SK-N-SH treated with all-trans-retinoic acid at 6 μM for 48 hours (cell line): ENCODE data around the gene MRAP.

Experiments used
- ATAC-seq: fragments of 200-7000 bp; cut with Tn5 transposase; 3 replicates; pipeline ENCODE4 v1.9.1; 2020; ENCODE audit warnings: mild to moderate bottlenecking, moderate library complexity
- ARNTL ChIP-seq: fragments of 450-650 bp; formaldehyde crosslinking; IDR thresholded peaks from 2 replicates; pipeline ENCODE4 v1.5.0; 2020; ENCODE audit warnings: low read depth, mild to moderate bottlenecking, moderate library complexity, borderline replicate concordance
- BACH2 ChIP-seq: fragments of 250-450 bp; sonication (Bioruptor Pico); IDR thresholded peaks from 2 replicates; pipeline ENCODE4 v1.9.0; 2021; ENCODE audit warnings: mild to moderate bottlenecking, borderline replicate concordance
- ESRRG ChIP-seq: fragments of 250-450 bp; sonication (Bioruptor Pico); IDR thresholded peaks from 2 replicates; pipeline ENCODE4 v1.6.1; 2021; ENCODE audit warnings: mild to moderate bottlenecking
- GLIS3 ChIP-seq: fragments of 250-450 bp; sonication (Bioruptor Pico); IDR thresholded peaks from 2 replicates; pipeline ENCODE4 v1.5.0; 2020; ENCODE audit warnings: mild to moderate bottlenecking, moderate library complexity
- ISL1 ChIP-seq: fragments of 250-450 bp; sonication (Bioruptor Pico); IDR thresholded peaks from 2 replicates; pipeline ENCODE4 v2.1.2; 2022; ENCODE audit warnings: mild to moderate bottlenecking, moderate library complexity
- OSR1 ChIP-seq: fragments of 250-450 bp; sonication (Bioruptor Pico); IDR thresholded peaks from 2 replicates; pipeline ENCODE4 v1.8.0; 2022; ENCODE audit warnings: moderate library complexity, mild to moderate bottlenecking, inconsistent platforms
- POU6F1 ChIP-seq: fragments of 250-450 bp; sonication (Bioruptor Pico); IDR thresholded peaks from 2 replicates; pipeline ENCODE4 v1.8.0; 2021; ENCODE audit warnings: low read depth, mild to moderate bottlenecking, moderate library complexity, borderline replicate concordance
- PPARA ChIP-seq: fragments of 250-450 bp; sonication (Bioruptor Pico); IDR thresholded peaks from 2 replicates; pipeline ENCODE4 v1.5.0; 2020; ENCODE audit warnings: mild to moderate bottlenecking, borderline replicate concordance
- RARB ChIP-seq: fragments of 250-450 bp; sonication (Bioruptor Pico); IDR thresholded peaks from 2 replicates; pipeline ENCODE4 v1.8.0; 2021; ENCODE audit warnings: mild to moderate bottlenecking, moderate library complexity
- SNAI2 ChIP-seq: fragments of 250-450 bp; sonication (Bioruptor Pico); IDR thresholded peaks from 2 replicates; pipeline ENCODE4 v1.5.0; 2020; ENCODE audit warnings: mild to moderate bottlenecking, moderate library complexity
- TCF4 ChIP-seq: fragments of 250-450 bp; sonication (Bioruptor Pico); IDR thresholded peaks from 2 replicates; pipeline ENCODE4 v1.8.0; 2021; ENCODE audit warnings: mild to moderate bottlenecking, moderate library complexity, borderline replicate concordance
- TOX ChIP-seq: fragments of 250-450 bp; sonication (Bioruptor Pico); IDR thresholded peaks from 2 replicates; pipeline ENCODE4 v1.8.0; 2021; ENCODE audit warnings: mild to moderate bottlenecking, moderate library complexity, borderline replicate concordance
- TSHZ2 ChIP-seq: fragments of 250-450 bp; sonication (Bioruptor Pico); IDR thresholded peaks from 2 replicates; pipeline ENCODE4 v1.5.0; 2020; ENCODE audit warnings: mild to moderate bottlenecking, moderate library complexity
- ZC3H10 ChIP-seq: fragments of 250-450 bp; sonication (Bioruptor Pico); IDR thresholded peaks from 2 replicates; pipeline ENCODE4 v1.5.1; 2021; ENCODE audit warnings: mild to moderate bottlenecking, moderate library complexity
- ZFP3 ChIP-seq: fragments of 250-450 bp; sonication (Bioruptor Pico); IDR thresholded peaks from 2 replicates; pipeline ENCODE4 v1.5.0; 2020; ENCODE audit warnings: mild to moderate bottlenecking, moderate library complexity
- ZFP30 ChIP-seq: fragments of 450-650 bp; formaldehyde crosslinking; IDR thresholded peaks from 2 replicates; pipeline ENCODE4 v1.5.0; 2022; ENCODE audit warnings: mild to moderate bottlenecking, moderate library complexity
- ZNF565 ChIP-seq: fragments of 450-650 bp; formaldehyde crosslinking; conservative IDR thresholded peaks from 2 replicates; pipeline ENCODE4 v1.5.0; 2020; ENCODE audit warnings: low read depth, mild to moderate bottlenecking, moderate library complexity
- ZNF70 ChIP-seq: fragments of 450-650 bp; formaldehyde crosslinking; IDR thresholded peaks from 2 replicates; pipeline ENCODE4 v1.5.0; 2020; ENCODE audit warnings: mild to moderate bottlenecking, moderate library complexity
- TF ChIP-seq, protein P1 (sequence below): fragments of 250-450 bp; sonication (Bioruptor Pico); IDR thresholded peaks from 2 replicates; pipeline ENCODE4 v1.5.1; 2020; ENCODE audit warnings: low read depth, mild to moderate bottlenecking, moderate library complexity
- TF ChIP-seq, protein P2 (sequence below): fragments of 250-450 bp; sonication (Bioruptor Pico); IDR thresholded peaks from 2 replicates; pipeline ENCODE4 v1.5.1; 2021; ENCODE audit warnings: mild to moderate bottlenecking, moderate library complexity

Gene MRAP

DNA sequence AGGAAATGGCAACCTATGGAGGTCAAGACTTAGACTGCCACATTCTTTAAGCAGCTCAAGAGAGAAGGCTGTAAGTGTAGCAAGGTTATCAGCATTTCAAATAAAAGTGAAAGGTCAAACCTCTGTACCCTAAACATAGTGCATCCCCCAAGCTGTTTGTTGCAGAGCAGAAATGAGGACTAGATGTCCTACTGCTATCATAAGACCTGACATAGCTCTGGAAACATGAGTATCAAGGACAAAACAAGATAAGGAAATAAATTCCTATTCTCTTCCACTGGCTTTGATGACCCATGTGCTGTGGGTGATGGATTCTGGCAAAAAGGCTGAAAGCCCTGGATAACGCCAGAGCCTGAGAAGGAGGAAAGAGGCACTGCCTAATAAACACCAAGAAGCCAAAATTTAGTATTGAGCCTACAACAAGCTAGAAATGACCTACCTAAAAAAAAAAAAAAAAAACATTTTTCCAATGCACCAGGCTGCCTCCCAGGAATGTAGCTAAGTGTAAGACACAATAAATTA, 58.3 kb downstream of the MRAP start:
- TF ChIP-seq TSHZ2 (CRISPR knock-in tag), result no peak
- no peak for TF ChIP-seq ZC3H10 (CRISPR knock-in tag)
- no peak for TF ChIP-seq ISL1 (CRISPR knock-in tag)
- no peak for TF ChIP-seq OSR1 (CRISPR knock-in tag)
- no peak for TF ChIP-seq TOX (CRISPR knock-in tag)
- TF ChIP-seq GLIS3 (CRISPR knock-in tag), result no peak
- TF ChIP-seq, protein P1, sequence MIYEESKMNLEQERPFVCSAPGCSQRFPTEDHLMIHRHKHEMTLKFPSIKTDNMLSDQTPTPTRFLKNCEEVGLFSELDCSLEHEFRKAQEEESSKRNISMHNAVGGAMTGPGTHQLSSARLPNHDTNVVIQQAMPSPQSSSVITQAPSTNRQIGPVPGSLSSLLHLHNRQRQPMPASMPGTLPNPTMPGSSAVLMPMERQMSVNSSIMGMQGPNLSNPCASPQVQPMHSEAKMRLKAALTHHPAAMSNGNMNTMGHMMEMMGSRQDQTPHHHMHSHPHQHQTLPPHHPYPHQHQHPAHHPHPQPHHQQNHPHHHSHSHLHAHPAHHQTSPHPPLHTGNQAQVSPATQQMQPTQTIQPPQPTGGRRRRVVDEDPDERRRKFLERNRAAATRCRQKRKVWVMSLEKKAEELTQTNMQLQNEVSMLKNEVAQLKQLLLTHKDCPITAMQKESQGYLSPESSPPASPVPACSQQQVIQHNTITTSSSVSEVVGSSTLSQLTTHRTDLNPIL (CRISPR knock-in tag), result no peak
- TF ChIP-seq POU6F1 (CRISPR knock-in tag), result no peak
- no peak for TF ChIP-seq SNAI2 (CRISPR knock-in tag)
- TF ChIP-seq RARB (CRISPR knock-in tag), result no peak
- TF ChIP-seq ESRRG (CRISPR knock-in tag), result no peak
- no peak for TF ChIP-seq ARNTL (CRISPR knock-in tag)
- no peak for TF ChIP-seq ZFP30 (CRISPR knock-in tag)
- no peak for TF ChIP-seq TCF4 (CRISPR knock-in tag)
- ATAC-seq, result no peak

GRCh38 chr21:32359719-32360260, 61.1 kb downstream of the MRAP start:
- ATAC-seq, result peak; percentile 45; the same call in 1 of the 3 replicates
- TF ChIP-seq ZNF565 (CRISPR knock-in tag), result no peak
- no peak for TF ChIP-seq SNAI2 (CRISPR knock-in tag)
- TF ChIP-seq ZC3H10 (CRISPR knock-in tag), result no peak
- no peak for TF ChIP-seq GLIS3 (CRISPR knock-in tag)
- no peak for TF ChIP-seq PPARA
- TF ChIP-seq, protein P2, sequence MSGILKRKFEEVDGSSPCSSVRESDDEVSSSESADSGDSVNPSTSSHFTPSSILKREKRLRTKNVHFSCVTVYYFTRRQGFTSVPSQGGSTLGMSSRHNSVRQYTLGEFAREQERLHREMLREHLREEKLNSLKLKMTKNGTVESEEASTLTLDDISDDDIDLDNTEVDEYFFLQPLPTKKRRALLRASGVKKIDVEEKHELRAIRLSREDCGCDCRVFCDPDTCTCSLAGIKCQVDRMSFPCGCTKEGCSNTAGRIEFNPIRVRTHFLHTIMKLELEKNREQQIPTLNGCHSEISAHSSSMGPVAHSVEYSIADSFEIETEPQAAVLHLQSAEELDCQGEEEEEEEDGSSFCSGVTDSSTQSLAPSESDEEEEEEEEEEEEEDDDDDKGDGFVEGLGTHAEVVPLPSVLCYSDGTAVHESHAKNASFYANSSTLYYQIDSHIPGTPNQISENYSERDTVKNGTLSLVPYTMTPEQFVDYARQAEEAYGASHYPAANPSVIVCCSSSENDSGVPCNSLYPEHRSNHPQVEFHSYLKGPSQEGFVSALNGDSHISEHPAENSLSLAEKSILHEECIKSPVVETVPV (CRISPR knock-in tag), result no peak
- no peak for TF ChIP-seq OSR1 (CRISPR knock-in tag)
- no peak for TF ChIP-seq ZFP3 (CRISPR knock-in tag)
- no peak for TF ChIP-seq ARNTL (CRISPR knock-in tag)
- no peak for TF ChIP-seq ISL1 (CRISPR knock-in tag)
- TF ChIP-seq BACH2 (CRISPR knock-in tag), result no peak
- TF ChIP-seq TSHZ2 (CRISPR knock-in tag), result no peak
- no peak for TF ChIP-seq ZFP30 (CRISPR knock-in tag)
- TF ChIP-seq ZNF70 (CRISPR knock-in tag), result no peak
